WTC11 (cell line): ENCODE data around the gene HOMER2. TPM values are rescaled to one million over a fixed set of nuclear protein-coding genes. Genes with fewer than 3 reads are reported as not detected.

Experiments
- ATAC-seq: fragments of 200-7000 bp; cut with Tn5 transposase; 2 replicates; pipeline ENCODE4 v1.10.0; 2021; ENCODE audit warnings: mild to moderate bottlenecking, moderate library complexity
- CTCF ChIA-PET: fragments of 300-600 bp; sonication (Branson Sonifier 250); formaldehyde crosslinking; loops from one replicate; lab custom pipeline; 2021; ENCODE audit warnings: antibody characterized with exemption; lab: Charles Lee
- POLR2A ChIA-PET: fragments of 350-600 bp; sonication (Branson Sonifier 250); formaldehyde crosslinking; loops from one replicate; lab custom pipeline; 2021; ENCODE audit warnings: antibody characterized with exemption; lab: Charles Lee
- DNase-seq: peaks from one replicate; pipeline ENCODE4 v3.0.0; 2021; ENCODE audit warnings: low spot score
- H3K27ac Mint-ChIP-seq: 2 replicates; pipeline ENCODE4 v1.8.0; 2021; ENCODE audit warnings: mixed read lengths
- H3K27me3 Mint-ChIP-seq: 2 replicates; pipeline ENCODE4 v1.8.0; 2021; ENCODE audit warnings: low read depth, mild to moderate bottlenecking, moderate library complexity, mixed read lengths
- H3K36me3 Mint-ChIP-seq: 2 replicates; pipeline ENCODE4 v1.8.0; 2021; ENCODE audit warnings: mixed read lengths
- H3K4me1 Mint-ChIP-seq: 2 replicates; pipeline ENCODE4 v1.8.0; 2022; ENCODE audit warnings: mixed read lengths
- H3K4me3 Mint-ChIP-seq: 2 replicates; pipeline ENCODE4 v1.8.0; 2021; ENCODE audit warnings: mild to moderate bottlenecking, moderate library complexity, mixed read lengths
- H3K9me3 Mint-ChIP-seq: 2 replicates; pipeline ENCODE4 v1.8.0; 2021; ENCODE audit warnings: mixed read lengths
- EMX1 ChIP-seq: fragments of 250-450 bp; sonication (Bioruptor Pico); IDR thresholded peaks from 2 replicates; pipeline ENCODE4 v1.8.0; 2021; ENCODE audit warnings: mild to moderate bottlenecking
- FOXJ3 ChIP-seq: sonication (generic); formaldehyde crosslinking; IDR thresholded peaks from 2 replicates; pipeline ENCODE4 v1.9.0; 2021; ENCODE audit warnings: missing genetic modification reagents, mild to moderate bottlenecking, borderline replicate concordance
- FOXK1 ChIP-seq: sonication (generic); formaldehyde crosslinking; IDR thresholded peaks from 2 replicates; pipeline ENCODE4 v1.8.0; 2022; ENCODE audit warnings: mild to moderate bottlenecking, moderate library complexity, missing genetic modification reagents
- FOXP1 ChIP-seq: sonication (generic); formaldehyde crosslinking; IDR thresholded peaks from 2 replicates; pipeline ENCODE4 v1.8.0; 2022; ENCODE audit warnings: missing genetic modification reagents, mild to moderate bottlenecking, moderate library complexity, borderline replicate concordance
- KAT7 ChIP-seq: sonication (generic); formaldehyde crosslinking; IDR thresholded peaks from 2 replicates; pipeline ENCODE4 v1.8.1; 2023; ENCODE audit warnings: missing genetic modification reagents, mild to moderate bottlenecking, borderline replicate concordance
- NR3C1 ChIP-seq: sonication (generic); formaldehyde crosslinking; conservative IDR thresholded peaks from 2 replicates; pipeline ENCODE4 v1.8.1; 2023; ENCODE audit warnings: low read depth, mild to moderate bottlenecking, missing genetic modification reagents
- PRDM15 ChIP-seq: sonication (generic); formaldehyde crosslinking; IDR thresholded peaks from 2 replicates; pipeline ENCODE4 v1.8.0; 2022; ENCODE audit warnings: missing genetic modification reagents
- SMAD3 ChIP-seq: sonication (generic); formaldehyde crosslinking; IDR thresholded peaks from 2 replicates; pipeline ENCODE4 v1.8.0; 2022; ENCODE audit warnings: missing genetic modification reagents, mild to moderate bottlenecking, borderline replicate concordance
- SP1 ChIP-seq: sonication (generic); formaldehyde crosslinking; conservative IDR thresholded peaks from 2 replicates; pipeline ENCODE4 v1.8.1; 2022; ENCODE audit warnings: missing genetic modification reagents
- USF2 ChIP-seq: sonication (generic); formaldehyde crosslinking; IDR thresholded peaks from 2 replicates; pipeline ENCODE4 v1.8.1; 2023; ENCODE audit warnings: mild to moderate bottlenecking, missing genetic modification reagents, moderate library complexity
- ZNF232 ChIP-seq: sonication (generic); formaldehyde crosslinking; IDR thresholded peaks from 2 replicates; pipeline ENCODE4 v1.8.0; 2022; ENCODE audit warnings: mild to moderate bottlenecking, missing genetic modification reagents
- ZNF263 ChIP-seq: sonication (generic); formaldehyde crosslinking; IDR thresholded peaks from 2 replicates; pipeline ENCODE4 v1.8.1; 2022; ENCODE audit warnings: low read depth, mild to moderate bottlenecking, moderate library complexity, missing genetic modification reagents
- ZNF532 ChIP-seq: fragments of 250-450 bp; sonication (Bioruptor Pico); IDR thresholded peaks from 2 replicates; pipeline ENCODE4 v1.9.0; 2021; ENCODE audit warnings: mild to moderate bottlenecking, borderline replicate concordance
- ZSCAN18 ChIP-seq: fragments of 250-450 bp; sonication (Bioruptor Pico); IDR thresholded peaks from 2 replicates; pipeline ENCODE4 v2.1.2; 2022; ENCODE audit warnings: mild to moderate bottlenecking, moderate library complexity
- total RNA-seq: library from RNA; stranded (reverse); gene quantifications from 3 replicates; pipeline ENCODE4 v1.2.3, GENCODE V29; 2021
- TF ChIP-seq, protein P1 (sequence below): sonication (generic); formaldehyde crosslinking; IDR thresholded peaks from 2 replicates; pipeline ENCODE4 v1.8.1; 2022; ENCODE audit warnings: low read depth, mild to moderate bottlenecking, moderate library complexity, missing genetic modification reagents, borderline replicate concordance
- TF ChIP-seq, protein P2 (sequence below): sonication (generic); formaldehyde crosslinking; IDR thresholded peaks from 2 replicates; pipeline ENCODE4 v1.8.1; 2022; ENCODE audit warnings: low read depth, missing genetic modification reagents, borderline replicate concordance
- TF ChIP-seq, protein P3 (sequence below): fragments of 250-450 bp; sonication (Bioruptor Pico); conservative IDR thresholded peaks from 2 replicates; pipeline ENCODE4 v1.9.0; 2021; ENCODE audit warnings: mild to moderate bottlenecking

HOMER2 gene
- total RNA-seq, 1 experiment from 2014 or later = 17.4 TPM

GRCh38 chr15:82807920-82808633 lies 144.4 kb downstream of the HOMER2 start:
- H3K27me3 Mint-ChIP-seq = peaks cover 13% of the 10 kb centered on the region
- no peak overlapping the region for H3K27ac Mint-ChIP-seq
- H3K4me1 Mint-ChIP-seq = peaks cover 20% of the 10 kb centered on the region
- DNase-seq = no peak
- ATAC-seq = no peak
- H3K36me3 Mint-ChIP-seq = no peaks in the 10 kb centered on the region
- ChIA-PET POLR2A (no interaction called here), CTCF (interaction anchor here (0.6 to 1.2 kb wide), 3 partner anchors 41 to 204 kb away, joined by 3 to 4 read pairs (median 4); partner anchors contain the start of gene C15orf40)
- no peaks in the 10 kb centered on the region for H3K9me3 Mint-ChIP-seq
- no peak overlapping the region for H3K4me3 Mint-ChIP-seq
- TF ChIP-seq SP1 (CRISPR knock-in tag) = no peak
- TF ChIP-seq EMX1 = no peak
- TF ChIP-seq KAT7 = no peak
- TF ChIP-seq ZSCAN18 (CRISPR knock-in tag) = no peak
- TF ChIP-seq FOXP1 = no peak
- TF ChIP-seq, protein P1, sequence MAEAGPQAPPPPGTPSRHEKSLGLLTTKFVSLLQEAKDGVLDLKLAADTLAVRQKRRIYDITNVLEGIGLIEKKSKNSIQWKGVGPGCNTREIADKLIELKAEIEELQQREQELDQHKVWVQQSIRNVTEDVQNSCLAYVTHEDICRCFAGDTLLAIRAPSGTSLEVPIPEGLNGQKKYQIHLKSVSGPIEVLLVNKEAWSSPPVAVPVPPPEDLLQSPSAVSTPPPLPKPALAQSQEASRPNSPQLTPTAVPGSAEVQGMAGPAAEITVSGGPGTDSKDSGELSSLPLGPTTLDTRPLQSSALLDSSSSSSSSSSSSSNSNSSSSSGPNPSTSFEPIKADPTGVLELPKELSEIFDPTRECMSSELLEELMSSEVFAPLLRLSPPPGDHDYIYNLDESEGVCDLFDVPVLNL = no peak
- no peak for TF ChIP-seq NR3C1
- no peak for TF ChIP-seq FOXK1 (CRISPR knock-in tag)
- TF ChIP-seq ZNF232 (CRISPR knock-in tag) = no peak
- TF ChIP-seq USF2 (CRISPR knock-in tag) = no peak
- no peak for TF ChIP-seq PRDM15
- TF ChIP-seq, protein P2, sequence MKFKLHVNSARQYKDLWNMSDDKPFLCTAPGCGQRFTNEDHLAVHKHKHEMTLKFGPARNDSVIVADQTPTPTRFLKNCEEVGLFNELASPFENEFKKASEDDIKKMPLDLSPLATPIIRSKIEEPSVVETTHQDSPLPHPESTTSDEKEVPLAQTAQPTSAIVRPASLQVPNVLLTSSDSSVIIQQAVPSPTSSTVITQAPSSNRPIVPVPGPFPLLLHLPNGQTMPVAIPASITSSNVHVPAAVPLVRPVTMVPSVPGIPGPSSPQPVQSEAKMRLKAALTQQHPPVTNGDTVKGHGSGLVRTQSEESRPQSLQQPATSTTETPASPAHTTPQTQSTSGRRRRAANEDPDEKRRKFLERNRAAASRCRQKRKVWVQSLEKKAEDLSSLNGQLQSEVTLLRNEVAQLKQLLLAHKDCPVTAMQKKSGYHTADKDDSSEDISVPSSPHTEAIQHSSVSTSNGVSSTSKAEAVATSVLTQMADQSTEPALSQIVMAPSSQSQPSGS = no peak
- no peak for TF ChIP-seq FOXJ3 (CRISPR knock-in tag)
- no peak for TF ChIP-seq ZNF532 (CRISPR knock-in tag)
- TF ChIP-seq, protein P3, sequence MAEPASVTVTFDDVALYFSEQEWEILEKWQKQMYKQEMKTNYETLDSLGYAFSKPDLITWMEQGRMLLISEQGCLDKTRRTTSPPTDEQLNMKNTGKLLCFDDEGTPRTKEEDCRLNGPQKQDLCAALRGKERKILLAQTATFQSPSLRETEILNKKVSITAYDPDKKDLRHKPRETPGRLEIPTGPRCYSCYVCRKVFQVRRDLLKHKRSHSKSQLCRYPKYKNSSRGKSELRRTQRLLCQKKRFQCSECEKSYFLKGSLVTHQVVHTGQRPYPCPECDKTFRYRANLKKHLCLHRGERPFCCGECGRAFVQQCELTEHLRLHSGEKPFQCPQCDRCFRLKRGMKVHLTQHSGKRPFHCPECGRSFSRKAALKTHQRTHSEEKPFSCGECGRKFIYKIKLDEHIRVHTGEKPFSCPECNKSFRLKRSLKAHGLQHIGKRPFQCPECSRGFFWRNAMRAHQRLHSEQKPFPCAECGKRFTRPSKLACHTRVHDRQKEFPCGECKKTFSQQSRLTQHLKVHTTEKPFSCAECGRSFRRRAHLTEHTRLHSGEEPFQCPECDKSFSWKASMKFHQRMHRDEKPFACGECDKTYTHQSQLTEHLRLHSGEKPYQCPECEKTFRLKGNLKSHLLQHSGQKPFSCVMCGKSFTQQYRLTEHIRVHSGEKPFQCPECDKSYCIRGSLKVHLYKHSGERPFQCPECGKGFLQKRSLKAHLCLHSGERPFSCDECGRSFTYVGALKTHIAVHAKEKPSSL (CRISPR knock-in tag) = no peak
- TF ChIP-seq ZNF263 (CRISPR knock-in tag) = no peak
- no peak for TF ChIP-seq SMAD3 (CRISPR knock-in tag)
